GM21737 (cell line): ENCODE measurements around the gene CYP27C1.
"Not testable (repeated sequence)": the region's sequence is repeated elsewhere in the genome, so short reads cannot be mapped to it uniquely, and the experiment has no call there.

Experiments used
- ATAC-seq: cut with Tn5 transposase; IDR thresholded peaks from one replicate; pipeline ENCODE4 v1.9.1; 2021; ENCODE audit warnings: mild to moderate bottlenecking, moderate library complexity; ENCODE audit not compliant: unreplicated experiment

The CYP27C1 gene

GRCh38 chr2:127175041-127175721, 44.9 kb downstream of the CYP27C1 start:
- no peak for ATAC-seq

- ATAC-seq: no peak
Measured at GRCh38 chr2:127174640-127175039, 45.5 kb downstream of the CYP27C1 start.

GRCh38 chr2:127174136-127174535, 46.0 kb downstream of the CYP27C1 start:
- no peak for ATAC-seq

- ATAC-seq: no peak
Measured at GRCh38 chr2:127173057-127173456, 47.0 kb downstream of the CYP27C1 start.

GRCh38 chr2:127172306-127172705, 47.8 kb downstream of the CYP27C1 start:
- no peak for ATAC-seq

GRCh38 chr2:127170452-127171197, 49.5 kb downstream of the CYP27C1 start:
- no peak for ATAC-seq

GRCh38 chr2:127170021-127170420, 50.1 kb downstream of the CYP27C1 start:
- no peak for ATAC-seq

- ATAC-seq: no peak
Measured at GRCh38 chr2:127169066-127169660, 50.9 kb downstream of the CYP27C1 start.

GRCh38 chr2:127166231-127166860, 53.8 kb downstream of the CYP27C1 start:
- no peak for ATAC-seq

- no peak for ATAC-seq
Measured at GRCh38 chr2:127165539-127165935, 54.6 kb downstream of the CYP27C1 start.

- no peak for ATAC-seq
Measured at GRCh38 chr2:127164761-127165538, 55.1 kb downstream of the CYP27C1 start.

GRCh38 chr2:127163921-127164320, 56.2 kb downstream of the CYP27C1 start:
- no peak for ATAC-seq

- not testable (repeated sequence) for ATAC-seq
Measured at GRCh38 chr2:127163090-127163406, 57.1 kb downstream of the CYP27C1 start.

- ATAC-seq: no peak
Measured at GRCh38 chr2:127162261-127163089, 57.6 kb downstream of the CYP27C1 start.

- ATAC-seq: no peak
Measured at GRCh38 chr2:127161176-127162136, 58.6 kb downstream of the CYP27C1 start.

GRCh38 chr2:127160676-127161075, 59.4 kb downstream of the CYP27C1 start:
- no peak for ATAC-seq

- no peak for ATAC-seq
Measured at GRCh38 chr2:127159543-127159942, 60.6 kb downstream of the CYP27C1 start.

GRCh38 chr2:127158614-127159290, 61.3 kb downstream of the CYP27C1 start:
- peak; percentile 61 for ATAC-seq
